CD4-positive, alpha-beta T cell treated with Interferon gamma for 1 hour (primary cell): ENCODE data around the gene CRIP1.

Experiments used
- DNase-seq: peaks from one replicate; pipeline ENCODE4 v3.0.0-alpha.2; 2020

CRIP1 gene

DNA sequence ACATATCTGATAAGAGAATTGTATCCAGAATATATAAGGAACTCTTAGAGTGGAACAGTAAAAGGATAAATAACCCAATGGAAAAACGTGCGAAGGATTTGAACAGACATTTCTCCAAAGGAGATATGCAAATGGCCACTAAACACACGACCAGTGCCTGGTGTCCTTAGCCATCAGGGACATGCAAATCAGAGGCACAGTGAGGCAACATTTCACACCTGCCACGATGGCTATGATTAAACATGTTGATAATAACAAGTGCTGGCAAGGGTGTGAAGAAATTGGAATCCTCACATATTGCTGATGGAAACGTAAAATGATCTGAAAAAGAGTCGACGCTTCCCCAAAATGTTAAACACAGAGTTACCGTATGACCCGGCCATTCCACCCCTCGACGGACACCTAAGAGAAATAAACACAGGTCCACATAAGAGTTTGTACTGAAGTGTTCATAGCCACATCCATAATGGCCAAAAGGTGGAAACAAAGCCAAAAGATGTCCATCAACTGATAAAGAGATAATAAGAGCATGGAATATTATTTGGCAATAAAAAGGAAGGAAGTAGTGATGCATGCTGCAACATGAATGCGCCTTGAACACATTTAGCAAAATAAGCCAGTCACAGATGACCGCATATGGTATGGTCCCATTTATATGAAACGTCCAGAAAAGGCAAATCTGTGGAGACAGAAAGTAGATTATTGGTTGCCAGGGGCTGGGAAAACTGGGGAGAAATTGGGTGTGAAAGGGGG is 33.4 kb downstream of the CRIP1 start:
- no peak for DNase-seq

DNA sequence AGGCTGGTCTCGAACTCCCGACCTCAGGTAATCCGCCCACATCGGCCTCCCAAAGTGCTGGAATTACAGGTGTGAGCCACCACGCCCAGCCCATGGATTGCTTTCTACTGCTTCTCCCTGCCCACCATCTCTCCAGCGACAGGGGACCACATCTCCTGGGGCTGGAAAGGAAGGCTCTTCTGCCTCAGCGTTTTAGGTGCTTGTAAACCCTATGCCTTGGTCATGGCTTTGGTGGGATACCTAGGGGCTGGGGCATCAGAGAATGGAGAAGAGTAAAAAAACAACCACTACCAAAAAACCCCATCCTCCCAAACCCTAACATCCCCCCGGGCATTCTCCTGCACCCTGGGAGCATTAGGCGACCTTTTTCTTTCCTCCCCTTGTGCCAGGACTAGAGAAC is 38.6 kb downstream of the CRIP1 start:
- no peak for DNase-seq

DNA sequence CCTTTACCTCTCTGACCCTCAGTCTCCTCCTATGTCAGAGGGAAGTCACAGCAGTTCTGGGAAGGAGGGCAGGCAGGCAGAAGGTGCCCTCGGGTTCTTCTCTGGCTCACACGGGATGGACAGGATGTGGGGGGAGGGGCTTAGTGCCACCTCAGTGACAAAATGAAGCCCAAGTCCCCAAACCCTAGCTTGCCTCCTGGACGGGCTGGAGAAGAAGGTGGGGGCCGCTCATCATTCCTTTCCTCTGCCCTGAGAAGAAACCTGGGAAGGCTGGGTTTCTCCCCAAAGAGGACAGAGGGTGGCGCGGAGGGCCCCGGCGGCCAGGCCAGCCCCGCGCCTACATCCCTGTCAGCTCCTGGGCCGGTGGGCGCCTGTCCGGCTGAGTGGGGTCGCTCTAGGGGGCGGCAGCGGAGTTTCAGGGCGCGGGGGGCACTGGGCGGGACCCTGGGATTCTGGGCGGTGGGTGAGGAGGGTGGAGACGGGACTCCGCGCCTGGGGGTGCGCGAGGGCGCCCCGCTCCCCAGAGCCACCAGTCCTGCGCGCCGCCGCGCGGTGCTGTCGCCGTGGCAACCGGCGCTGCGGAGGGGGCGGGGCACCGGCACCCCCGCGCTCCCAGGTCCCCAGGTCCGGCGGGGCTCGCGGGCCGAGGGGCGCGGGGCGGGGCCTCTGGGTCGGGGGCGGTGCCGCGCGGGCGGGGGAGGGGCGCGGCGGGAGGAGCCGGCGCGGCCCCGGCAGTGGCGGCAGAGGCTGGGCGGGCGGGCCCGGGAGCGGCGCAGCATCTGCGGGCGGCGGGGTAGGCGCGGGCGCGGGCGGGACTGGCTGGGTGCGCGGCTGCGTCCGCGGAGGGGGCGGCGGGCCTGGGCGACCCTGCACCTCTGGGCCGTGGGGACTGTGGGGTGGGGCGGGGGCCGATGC is 39.4 kb downstream of the CRIP1 start, which contains the start of gene TMEM121:
TMEM121 (plus strand) TSS at position 723 of the 915 bp plus-strand sequence. CDS start 2,252 bp downstream, outside the sequence.
- peak; percentile 38 for DNase-seq

DNA sequence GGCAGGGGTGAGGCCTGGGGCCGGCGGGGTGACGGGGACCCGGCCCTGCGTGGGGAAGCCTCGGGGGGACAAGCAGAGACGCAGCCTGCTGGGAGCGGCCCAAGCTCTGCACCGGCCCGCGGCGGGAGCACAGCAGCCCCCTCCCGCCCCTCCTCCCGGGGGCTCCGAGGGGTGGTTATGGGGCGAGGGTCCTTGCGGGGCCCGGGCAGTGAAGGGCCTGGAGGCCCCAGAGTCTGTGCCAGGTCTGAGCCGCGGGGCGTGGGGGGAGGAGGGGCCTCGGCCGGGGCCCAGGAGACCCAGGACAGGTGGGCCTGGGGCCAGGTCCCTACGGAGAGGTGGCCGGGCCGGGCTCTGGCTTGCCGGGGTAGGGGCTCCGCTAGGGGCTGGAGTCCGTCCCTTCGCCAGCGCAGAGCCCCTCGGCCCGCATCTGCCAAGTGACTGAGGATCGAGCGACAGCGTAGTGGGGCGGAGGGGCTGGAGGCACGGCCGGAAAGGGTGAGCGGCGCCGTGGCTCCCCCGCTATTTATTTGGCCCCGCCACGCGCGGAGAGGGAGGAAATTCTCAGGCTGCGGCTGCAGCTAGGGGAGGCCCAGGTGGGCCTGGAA is 40.2 kb downstream of the CRIP1 start:
- DNase-seq: no peak

DNA sequence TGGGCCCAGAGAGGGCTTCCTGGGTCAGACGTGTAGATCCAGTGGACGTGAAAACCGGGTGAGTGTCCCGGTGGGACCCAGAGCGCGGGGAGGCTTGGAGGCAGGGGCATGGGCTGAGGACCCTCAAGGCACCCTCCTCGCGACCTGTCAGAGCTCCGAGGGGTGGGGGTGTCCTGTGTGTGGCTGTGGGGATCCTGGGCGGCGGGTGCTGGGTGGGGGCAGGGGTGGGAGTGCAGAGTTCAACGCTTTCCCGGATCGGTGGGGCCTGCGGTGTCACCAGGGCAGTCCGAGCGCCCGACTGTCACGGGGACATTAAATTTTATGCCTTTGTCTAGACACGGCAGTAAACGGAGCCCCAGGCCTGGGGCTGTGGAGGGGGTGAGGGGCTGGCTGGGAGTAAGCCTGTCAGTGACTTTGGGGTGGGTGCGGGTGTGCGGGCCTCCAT is 40.7 kb downstream of the CRIP1 start:
- DNase-seq: no peak

DNA sequence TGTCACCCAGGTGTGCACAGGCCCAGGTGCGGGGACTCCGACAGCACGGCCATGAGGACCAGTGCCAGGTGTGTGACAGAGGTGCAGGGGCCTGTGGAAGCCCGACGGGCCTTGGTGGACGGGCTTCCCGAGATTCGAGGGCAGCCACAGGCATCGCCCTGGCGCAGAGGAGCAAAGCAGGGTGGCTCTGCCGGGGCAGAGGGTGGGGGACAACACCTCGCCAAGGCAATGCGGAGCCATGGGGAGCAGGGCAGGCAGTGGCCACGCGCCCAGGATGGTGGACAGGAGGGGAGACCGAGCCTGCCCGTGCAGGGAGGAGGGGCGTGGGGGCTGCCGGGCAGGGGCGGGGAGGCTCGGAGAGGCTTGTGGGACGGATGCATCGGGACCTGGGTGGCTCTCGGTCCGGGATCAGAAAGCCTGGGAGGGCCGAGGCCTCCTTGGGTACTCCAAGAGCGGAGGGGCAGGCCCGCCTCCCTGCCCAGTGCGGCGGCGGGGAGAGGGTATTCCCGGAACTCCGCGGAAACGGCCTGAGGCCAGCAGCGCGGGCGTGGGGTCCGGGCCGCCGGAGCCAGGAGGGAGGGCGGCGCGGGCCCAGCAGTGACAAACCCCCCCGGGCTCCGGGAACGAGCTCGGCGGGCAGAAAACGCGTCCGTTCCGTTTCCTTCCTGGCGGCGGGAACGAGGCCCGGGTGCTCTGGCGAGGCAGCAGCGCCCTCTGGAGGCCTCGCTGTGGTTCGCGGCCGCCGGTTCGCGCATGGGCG is 41.3 kb downstream of the CRIP1 start:
- peak; percentile 74 for DNase-seq

DNA sequence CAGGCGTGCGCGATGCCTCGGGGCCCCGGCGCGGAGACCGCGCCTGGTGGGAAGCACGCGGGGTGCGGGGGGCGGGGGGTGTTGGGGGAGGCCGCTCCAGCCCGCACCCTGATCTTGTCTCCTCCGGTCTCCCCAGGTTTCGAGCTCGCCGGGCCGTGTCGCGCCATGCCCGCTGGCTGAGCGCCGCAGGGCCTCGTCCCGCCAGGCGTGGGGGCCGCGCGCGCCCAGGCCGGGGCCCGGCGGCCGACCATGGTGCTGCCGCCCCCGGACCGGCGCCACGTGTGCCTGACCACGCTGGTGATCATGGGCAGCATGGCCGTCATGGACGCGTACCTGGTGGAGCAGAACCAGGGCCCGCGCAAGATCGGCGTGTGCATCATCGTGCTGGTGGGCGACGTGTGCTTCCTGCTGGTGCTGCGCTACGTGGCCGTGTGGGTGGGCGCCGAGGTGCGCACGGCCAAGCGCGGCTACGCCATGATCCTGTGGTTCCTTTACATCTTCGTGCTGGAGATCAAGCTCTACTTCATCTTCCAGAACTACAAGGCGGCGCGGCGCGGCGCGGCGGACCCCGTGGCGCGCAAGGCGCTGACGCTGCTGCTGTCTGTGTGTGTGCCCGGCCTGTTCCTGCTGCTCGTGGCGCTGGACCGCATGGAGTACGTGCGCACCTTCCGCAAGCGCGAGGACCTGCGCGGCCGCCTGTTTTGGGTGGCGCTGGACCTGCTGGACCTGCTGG is 42.1 kb downstream of the CRIP1 start:
- DNase-seq: no peak

DNA sequence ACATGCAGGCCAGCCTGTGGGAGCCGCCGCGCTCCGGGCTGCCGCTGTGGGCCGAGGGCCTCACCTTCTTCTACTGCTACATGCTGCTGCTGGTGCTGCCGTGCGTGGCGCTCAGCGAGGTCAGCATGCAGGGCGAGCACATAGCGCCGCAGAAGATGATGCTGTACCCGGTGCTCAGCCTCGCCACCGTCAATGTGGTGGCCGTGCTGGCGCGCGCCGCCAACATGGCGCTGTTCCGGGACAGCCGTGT is 42.6 kb downstream of the CRIP1 start:
- no peak for DNase-seq

DNA sequence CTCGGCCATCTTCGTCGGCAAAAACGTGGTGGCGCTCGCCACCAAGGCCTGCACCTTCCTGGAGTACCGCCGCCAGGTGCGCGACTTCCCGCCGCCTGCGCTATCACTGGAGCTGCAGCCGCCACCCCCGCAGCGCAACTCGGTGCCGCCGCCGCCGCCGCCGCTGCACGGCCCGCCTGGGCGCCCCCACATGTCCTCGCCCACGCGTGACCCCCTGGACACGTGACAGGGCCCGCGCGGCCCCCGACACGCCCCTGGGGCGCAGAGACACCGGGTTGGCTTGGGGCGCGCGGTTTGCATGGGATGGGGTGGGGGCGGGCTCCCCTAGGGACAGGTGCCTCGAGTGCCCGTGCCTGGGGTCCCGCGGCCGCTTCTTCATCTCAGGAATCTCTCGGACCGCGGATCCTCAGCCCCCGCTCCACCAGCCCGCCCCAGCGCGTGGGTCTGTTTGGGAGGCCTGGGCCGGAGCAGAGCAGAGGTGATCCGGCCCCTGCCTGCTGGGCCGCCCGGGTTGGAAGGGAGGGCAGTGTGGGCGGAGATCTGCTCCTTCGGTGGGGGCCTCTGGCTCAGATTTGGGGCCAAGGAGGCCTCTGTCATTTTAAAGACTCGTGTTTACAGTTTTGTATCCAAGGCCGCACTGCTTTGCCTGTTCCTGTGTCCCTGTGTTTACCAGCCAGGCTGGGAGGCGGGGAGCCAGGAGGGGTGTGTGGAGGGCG is 43.0 kb downstream of the CRIP1 start:
- peak; percentile 22 for DNase-seq

DNA sequence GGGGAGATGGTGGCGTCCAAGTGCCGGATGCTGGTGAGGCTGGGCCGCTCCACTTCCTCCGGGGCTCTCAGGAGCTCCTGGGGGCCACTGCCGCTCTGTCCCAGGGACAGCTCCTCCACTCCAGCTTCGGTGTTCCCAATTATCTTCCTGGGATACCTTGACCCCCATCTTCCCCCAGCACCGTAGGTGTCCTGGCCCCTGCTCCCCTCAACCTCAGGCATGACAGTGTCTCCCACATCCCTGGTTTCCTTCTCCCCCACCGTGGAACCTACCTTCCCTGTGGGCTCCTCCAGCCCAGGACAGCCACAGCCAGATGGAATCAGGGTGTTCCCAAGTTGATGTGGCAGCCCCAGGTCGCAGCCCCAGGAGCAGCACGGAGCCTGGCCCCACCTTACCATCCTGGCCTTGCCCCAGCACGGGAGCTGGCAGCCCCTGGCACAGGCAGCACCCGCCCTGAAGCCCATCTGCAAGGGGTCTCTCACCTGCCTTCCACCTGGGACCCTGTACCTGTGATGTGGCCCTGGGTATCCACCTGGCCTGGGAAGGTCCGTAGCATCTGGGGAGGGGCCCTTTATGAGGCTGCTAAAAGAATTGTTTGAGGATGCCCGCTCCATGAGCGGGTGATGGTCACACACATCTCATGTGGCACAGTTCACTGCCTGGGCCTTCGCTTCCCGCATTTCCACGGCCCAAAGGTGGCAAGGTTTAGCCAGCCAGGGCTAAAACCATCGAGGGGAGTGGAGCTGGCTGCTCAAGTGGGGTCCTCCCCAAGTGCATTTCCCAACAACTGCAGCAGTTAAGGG is 43.8 kb downstream of the CRIP1 start:
- no peak for DNase-seq

DNA sequence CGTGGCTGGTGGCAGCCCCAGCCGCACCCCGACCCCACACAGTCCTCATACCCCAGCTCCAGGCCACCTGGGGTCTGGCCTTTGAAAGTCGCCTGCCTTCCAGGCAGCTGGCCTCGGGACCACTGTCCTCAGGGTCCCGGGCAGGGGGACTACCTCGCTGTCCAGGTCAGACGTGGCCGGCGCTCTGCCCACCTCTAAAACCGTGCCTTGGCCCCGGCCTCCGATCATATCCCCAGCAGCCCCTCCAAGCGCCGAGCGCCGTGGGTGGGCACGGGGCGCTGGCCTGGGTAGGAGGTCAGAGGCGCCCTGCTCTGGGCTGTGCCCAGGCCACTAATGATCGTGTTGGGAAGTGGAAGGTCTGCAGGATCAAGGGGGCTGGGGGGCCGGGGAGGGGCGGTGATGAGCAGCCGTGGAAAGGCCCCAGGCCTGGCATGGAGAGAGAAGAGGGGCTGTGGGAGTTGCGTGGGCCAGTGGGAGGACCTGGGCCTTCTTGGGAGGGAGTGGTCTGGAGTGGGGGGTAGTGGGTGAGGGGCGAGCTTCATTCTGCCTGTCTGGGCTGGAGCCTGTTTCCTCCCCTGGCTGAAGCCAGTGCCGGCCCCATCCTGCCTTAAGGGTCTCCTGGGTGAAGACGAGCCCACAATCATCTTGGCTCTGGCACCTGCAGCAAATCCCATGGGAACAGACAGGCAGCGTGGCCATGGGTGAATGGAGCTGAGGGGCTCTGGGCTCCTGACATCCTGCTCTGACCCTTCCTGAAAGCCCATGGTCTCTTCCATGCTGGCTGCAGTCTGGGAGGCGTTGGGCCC is 44.6 kb downstream of the CRIP1 start:
- DNase-seq: no peak

DNA sequence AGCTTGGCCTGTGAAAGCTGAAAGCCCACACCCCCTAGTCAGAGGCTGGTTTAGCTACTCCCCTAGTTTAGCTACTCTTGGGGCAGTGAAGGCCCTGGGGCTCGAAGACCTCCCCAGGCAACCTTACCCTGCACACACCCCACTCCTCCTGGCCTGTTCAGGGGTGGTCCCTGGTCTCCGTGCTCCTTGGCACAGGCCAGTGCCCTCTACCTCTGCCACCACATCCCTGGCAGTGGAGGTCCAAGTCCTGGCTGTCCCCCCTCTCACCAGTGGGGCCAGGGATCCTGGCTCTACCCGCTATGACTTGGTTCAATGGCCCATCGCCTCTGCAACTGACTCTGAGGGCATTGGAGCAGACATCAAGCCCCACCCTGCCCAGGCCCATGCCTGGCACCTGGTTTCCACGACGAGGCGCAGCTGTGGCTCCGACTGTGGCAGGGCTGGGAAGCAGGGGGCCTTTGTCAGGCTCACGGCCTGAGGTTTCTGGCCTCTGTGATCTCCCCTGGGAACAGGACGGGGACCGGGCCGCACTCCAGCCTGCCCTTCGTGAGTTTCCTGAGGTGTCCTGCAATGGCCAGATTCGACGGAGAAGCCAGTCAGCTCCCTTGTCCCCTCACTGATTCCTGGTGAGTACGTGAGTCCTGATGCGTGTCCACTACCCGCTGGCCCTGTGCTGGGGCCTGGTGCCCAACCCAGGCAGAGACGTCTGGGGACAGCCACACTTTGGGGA is 45.4 kb downstream of the CRIP1 start:
- DNase-seq: no peak

DNA sequence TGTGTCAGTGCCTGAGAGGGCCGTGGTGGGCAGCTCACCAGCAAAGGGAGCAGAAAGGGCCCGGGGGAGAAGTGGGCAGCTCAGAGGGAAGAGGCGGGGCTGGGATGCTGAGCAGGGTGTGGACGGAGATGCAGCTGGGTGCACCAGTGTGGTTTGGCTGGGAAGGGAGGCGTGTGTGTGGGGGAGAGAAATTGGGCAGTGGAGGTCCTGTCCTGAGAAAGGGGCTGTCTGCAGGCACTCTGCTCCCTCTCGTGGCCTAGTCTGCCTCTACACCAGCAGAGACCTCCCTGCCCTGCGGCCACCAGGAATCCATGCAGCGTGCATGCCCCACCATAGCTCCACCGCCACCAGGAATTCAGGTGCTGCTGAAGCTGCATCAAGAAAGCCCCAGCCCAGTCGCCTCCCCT is 46.1 kb downstream of the CRIP1 start:
- peak; percentile 46 for DNase-seq

DNA sequence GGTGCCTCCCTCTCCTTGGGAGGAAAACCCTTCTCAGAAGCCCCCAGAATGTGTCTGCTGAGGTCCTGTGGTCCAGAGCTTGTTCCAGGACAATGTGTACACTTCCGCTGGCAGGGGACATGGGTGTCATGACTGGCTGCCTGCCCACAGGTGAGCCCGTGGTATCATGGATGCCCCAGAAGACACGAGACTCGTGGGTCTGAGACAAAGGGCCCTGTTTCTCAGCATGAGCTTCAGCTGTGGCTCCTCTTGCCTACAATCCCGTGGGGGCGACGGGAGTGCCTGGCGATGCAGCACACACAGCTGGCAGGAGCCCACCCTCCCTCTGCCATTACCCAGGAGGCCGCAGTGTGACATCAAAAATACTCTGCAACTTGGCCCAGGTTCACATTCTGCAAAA is 46.7 kb downstream of the CRIP1 start:
- no peak for DNase-seq

DNA sequence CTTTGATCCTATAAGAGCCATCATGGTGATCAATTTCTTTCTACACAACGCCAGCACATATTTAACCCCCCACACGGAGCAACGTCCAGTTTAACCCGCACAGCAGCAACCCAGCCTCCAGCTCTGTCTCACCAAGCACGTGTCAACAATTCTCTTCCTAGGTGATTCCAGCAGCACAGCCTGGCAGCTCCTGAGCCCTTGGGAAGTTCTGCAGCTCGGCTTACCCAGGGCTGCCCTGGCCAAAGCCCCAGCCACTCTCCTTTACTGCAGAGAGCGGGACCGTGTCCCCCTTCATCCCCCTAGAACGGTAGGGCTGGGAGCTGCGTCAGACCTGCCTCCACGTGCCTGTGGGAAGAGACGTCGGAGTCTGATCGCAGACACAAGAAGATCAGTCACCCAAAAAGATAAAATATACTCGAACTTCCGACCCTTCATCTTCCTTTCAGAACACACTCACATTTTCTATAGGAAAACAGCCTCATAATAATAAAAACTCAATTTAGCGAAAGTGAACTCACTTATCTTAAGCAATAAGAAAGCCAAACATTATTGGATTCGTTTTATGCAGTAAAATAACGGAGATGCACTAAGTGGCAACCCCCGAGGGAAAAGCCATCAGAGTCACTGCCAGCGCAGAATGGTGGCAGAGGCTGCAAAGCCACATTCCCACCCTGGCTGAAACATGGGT is 47.3 kb downstream of the CRIP1 start:
- no peak for DNase-seq

DNA sequence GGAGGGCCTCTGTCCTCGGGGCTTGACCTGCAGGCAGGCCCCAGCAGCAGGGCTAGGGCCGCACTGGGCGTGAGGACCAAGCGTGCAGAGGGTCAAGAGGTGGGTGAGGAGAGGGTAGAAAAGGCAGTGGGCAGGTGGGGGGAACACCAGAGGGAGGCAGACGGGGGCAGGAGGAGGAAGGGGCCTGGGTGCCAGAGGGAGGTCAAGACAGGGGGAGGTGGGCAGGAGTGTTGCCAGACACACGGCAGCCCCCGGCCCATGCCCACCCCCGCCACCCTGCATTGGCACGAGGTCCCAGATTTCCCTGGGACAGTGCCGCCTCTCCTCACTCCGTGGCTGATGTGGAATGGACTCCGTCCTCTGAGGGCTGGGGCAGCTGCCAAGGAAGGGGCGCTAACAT is 47.9 kb downstream of the CRIP1 start:
- DNase-seq: no peak

DNA sequence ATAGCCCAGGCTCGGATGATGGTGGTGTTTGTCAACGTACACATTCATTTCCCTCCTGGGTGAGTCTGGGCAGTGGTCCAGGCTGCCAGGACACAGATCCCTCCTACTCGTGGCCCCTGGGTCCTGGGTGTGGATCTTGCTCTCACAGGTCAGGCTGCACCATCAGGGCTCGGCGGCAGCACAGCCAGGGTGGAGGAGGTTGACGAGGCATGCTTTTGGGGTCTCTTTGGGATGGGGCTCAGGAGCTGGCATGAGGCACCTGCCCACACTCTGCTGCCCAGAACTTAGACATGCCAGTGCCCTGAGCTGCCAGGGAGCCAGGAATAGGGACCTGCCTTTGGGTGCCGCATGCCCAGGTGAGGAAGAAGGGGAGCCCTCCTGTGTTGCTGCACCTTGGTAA is 49.4 kb downstream of the CRIP1 start:
- DNase-seq: no peak
